Endometrium (tissue), 2 donors: ENCODE data around the gene CNGA4.
"Not testable (repeated sequence)": the region's sequence is repeated elsewhere in the genome, so short reads cannot be mapped to it uniquely, and the experiment has no call there.

Experiments
- FAIRE-seq: peaks from 2 replicates; lab custom pipeline; 2012; peaks lifted over from hg19 to GRCh38; lab: Jason Lieb, UNC
- donor health status: control.
- donor health status: control.

Gene CNGA4

GRCh38 chr11:6225024-6225423 lies 13.9 kb upstream of the CNGA4 start:
- no peak for FAIRE-seq

GRCh38 chr11:6225896-6226295 lies 13.0 kb upstream of the CNGA4 start:
- FAIRE-seq = no peak

- FAIRE-seq = no peak
These were observed 10.4 kb upstream of the CNGA4 start for GRCh38 chr11:6228520-6228919.

GRCh38 chr11:6229911-6230310 lies 9.0 kb upstream of the CNGA4 start:
- FAIRE-seq = no peak

DNA sequence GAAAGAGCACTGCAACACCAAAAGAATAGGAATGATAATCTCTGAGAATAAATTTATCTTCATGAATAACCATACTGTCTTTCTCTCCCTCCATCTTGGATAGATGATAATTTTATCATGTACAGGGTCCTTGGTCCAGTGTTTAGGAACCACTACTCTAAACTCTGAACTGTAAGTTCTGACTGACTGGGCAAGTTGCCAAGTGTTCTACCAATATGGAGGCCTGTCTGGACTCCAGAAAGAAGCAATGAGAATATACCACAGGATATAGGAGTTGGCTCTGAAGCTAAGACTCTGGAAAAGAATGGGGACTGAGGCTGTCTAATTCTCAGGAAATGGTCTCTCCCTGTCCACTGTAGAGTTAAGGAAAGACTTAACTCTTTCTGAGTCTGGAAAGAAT lies 6.0 kb upstream of the CNGA4 start:
- FAIRE-seq = no peak

DNA sequence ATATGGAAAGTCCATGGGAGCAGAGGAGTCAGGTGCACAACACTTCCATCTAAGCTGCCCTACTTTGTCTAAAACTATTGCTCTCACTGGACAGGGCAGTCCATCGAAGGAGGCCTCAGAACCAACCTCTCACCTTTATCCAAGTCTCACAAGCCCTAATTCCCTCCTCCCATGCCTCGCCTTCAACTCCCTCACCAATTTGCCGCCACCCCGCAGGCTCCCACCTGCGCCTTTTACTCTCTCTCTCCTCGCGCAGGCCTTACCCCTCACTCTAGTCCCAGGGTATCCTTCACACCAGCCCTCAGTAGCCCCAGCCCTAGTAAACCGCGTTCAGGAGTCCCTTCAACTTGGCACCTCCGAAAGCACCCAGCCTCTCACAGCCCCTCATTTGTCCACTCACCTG lies 4.9 kb upstream of the CNGA4 start:
- FAIRE-seq = no peak

DNA sequence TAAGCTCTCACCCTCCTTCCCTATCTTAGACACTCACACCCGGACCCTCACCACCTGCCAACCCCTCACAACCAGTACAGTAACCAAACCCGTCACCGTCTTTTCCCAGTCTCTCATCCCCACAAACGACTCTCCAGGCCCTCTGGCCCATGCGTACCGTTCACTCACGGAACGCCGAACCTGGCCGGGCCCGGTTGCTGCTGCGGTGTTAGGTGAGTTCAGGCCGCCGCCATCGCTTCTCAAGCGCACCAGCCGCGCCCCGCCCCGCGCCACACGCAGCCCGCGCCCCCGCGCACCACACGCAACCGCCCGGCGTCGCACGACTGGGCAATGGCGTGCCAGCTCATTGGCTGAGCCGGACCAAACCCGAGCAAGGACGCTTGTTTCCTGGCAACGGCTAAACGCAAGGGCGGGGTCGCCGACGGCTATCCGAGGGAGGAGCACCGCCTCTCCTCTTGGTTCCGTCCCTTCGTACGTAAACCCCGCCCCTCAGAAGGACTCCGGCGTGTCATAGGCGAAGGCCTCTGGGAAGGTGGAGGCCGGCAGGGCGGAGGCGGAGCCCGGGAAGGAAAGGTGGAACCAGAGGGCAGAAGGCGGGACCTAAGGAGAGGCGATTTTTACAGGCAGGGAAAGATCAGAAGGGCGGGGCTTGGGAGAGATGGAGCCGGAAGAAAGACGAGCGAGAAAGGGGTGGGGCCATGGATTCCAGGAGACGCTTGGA lies 4.3 kb upstream of the CNGA4 start, which contains the start of gene FHIP1B:
Gene FHIP1B (minus strand): TSS at position 250 of the 721 bp plus-strand sequence. CDS start 10,120 bp downstream, outside the sequence.
- peak; percentile 99 for FAIRE-seq

- FAIRE-seq = no peak
These were observed 1.6 kb upstream of the CNGA4 start for GRCh38 chr11:6237266-6237665.

GRCh38 chr11:6237761-6238302 lies 1.1 kb upstream of the CNGA4 start:
- no peak for FAIRE-seq

DNA sequence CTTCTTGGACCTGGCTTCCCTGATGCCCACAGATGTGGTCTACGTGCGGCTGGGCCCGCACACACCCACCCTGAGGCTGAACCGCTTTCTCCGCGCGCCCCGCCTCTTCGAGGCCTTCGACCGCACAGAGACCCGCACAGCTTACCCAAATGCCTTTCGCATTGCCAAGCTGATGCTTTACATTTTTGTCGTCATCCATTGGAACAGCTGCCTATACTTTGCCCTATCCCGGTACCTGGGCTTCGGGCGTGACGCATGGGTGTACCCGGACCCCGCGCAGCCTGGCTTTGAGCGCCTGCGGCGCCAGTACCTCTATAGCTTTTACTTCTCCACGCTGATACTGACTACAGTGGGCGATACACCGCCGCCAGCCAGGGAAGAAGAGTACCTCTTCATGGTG lies 1.2 kb downstream of the CNGA4 start:
- no peak for FAIRE-seq

- no peak for FAIRE-seq
These were observed 1.9 kb downstream of the CNGA4 start for GRCh38 chr11:6240781-6241180.

GRCh38 chr11:6241316-6241715 lies 2.4 kb downstream of the CNGA4 start:
- no peak for FAIRE-seq

DNA sequence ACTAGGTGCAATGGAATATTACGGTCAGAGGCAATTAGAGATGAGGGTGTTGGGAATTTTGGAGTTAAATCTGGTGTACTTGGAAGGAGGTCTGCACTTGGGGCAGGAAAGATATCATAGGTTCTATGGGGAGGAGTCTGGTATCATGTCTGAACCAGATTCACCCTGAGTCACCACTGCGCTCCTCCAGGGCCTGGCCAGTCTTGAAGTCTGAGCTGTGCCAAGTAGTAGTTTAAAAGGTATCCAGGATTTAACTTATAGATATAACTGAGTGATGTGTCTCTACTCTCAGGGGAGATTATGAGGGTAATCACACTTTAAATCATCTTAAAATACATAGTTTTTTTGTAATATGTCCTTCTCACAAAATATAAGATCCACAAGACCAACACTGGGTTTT lies 6.6 kb downstream of the CNGA4 start:
- FAIRE-seq = no peak

- no peak for FAIRE-seq
These were observed 9.4 kb downstream of the CNGA4 start for GRCh38 chr11:6248248-6248647.

GRCh38 chr11:6248897-6249296 lies 10.0 kb downstream of the CNGA4 start:
- FAIRE-seq = not testable (repeated sequence)

DNA sequence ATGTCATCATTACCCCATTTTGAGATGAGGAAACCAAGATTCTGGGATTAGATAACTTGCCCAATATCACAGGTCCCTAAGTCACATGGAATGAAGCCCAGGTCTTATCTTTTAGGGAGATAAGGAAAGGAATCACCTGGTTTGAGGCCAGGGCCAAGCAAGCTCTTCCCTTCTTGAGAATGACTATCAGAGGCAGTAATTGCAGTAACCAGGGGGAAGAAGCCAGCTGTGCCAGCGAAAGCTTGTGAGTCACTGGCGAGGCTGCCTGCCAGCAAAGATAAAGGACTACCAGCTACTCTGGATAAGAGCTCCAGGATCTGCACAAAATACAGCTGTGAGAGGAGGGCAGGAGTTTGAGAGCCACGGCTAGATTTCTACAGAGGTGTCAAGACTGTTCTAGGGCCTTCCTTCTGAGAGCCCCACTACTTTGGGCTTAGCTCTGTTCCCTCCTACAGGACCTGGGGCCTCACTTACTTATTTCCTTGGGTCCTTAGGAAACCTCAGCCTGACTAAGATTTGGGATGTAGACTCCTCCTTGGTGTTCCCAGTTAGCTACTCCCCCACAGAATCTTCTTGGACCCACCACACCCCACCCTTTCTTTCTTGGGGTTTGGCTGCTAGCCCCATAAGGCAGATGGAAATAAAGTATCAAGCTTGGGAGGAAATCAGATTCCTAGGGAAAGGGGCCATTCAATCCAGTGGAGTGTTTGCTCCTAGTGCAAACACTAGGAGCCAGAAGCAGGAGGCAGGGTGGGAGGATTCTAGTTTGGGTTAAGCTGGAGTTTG lies 11.1 kb downstream of the CNGA4 start:
- FAIRE-seq = no peak

- FAIRE-seq = no peak
These were observed 12.3 kb downstream of the CNGA4 start for GRCh38 chr11:6251120-6251733.

GRCh38 chr11:6251990-6252473 lies 13.1 kb downstream of the CNGA4 start:
- FAIRE-seq = no peak

DNA sequence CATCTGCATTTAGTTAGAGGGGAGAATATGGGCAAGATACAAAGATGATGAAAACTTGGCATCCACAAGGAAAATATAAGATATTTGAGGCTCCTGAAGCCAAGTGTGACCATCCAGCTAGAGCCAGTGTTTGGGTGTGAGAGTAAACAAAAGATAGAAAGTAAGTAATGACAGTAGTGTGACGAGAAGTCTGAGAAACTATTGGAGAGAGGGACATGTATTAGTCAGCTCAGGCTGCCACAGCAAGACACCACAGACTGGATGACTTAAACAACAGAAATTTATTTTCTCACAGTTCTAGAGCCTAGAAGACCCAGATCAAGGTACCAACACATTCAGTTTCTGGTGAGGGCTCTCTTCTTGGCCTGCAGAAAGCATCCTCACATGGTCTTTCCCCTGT lies 14.3 kb downstream of the CNGA4 start:
- no peak for FAIRE-seq

- no peak for FAIRE-seq
These were observed 19.3 kb downstream of the CNGA4 start for GRCh38 chr11:6258141-6258540.

DNA sequence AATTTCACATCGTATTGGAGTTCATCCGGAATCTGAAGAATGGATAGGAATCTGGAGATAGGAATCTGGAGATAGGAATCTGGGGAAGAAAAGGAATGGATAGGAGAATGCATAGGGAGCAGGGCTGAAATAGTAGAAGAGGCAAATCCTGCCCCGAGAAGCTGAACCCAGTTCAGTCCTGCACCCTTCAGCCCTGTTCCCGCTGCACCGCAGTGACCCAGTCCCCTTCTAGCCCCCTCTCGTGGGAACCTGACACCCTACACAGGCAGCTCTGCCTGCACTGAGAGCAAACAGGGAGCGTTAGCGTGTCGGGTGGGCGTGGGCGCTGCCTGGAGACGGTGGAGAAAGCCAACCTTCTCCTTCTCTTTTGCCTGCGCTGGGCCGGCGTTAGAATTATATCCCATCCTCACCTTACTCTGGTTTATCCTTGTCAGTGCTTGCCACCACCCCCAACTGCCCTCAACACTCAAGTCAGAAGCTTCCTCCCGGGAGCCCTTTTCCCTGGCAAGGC lies 19.7 kb downstream of the CNGA4 start:
- FAIRE-seq = no peak

DNA sequence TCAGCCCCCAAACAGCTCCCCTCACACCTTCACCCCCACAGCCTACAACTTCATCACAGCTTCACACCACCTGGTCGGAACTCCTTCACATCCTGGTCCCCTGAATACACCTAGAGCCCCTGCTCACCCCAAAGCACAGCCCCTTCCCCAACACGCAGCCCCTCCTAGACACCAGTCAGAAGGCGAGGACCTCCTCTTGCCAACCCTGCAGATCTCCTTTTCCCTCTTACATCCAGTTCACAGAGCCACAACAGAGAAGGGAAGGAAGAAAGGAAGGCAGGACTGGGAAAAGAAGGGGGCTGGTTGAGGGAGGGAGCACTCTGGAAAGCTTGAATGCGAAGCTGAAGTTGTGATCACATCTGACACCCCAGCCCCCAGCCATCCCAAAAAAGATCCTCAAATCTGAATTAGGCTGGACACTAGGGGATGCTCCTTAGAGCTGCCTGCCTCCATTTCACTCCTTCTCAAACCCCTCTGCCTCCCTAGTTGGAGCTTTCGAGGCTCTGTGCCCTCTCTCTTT lies 21.4 kb downstream of the CNGA4 start:
- no peak for FAIRE-seq
